Stimulated activated CD8-positive, alpha-beta memory T cell treated with anti-CD3 and anti-CD28 coated beads, Interleukin-7, amount 100 ng/mL, for 4 hours (primary cell): ENCODE results near the gene APOF.
"Not testable (repeated sequence)": the region's sequence is repeated elsewhere in the genome, so short reads cannot be mapped to it uniquely, and the experiment has no call there.

ENCODE experiments used
- DNase-seq, 2 donors: peaks; one replicate each; pipeline ENCODE4 v3.0.0-alpha.2; 2020; ENCODE audit warnings: low read depth in 2 of 2

APOF gene

DNA sequence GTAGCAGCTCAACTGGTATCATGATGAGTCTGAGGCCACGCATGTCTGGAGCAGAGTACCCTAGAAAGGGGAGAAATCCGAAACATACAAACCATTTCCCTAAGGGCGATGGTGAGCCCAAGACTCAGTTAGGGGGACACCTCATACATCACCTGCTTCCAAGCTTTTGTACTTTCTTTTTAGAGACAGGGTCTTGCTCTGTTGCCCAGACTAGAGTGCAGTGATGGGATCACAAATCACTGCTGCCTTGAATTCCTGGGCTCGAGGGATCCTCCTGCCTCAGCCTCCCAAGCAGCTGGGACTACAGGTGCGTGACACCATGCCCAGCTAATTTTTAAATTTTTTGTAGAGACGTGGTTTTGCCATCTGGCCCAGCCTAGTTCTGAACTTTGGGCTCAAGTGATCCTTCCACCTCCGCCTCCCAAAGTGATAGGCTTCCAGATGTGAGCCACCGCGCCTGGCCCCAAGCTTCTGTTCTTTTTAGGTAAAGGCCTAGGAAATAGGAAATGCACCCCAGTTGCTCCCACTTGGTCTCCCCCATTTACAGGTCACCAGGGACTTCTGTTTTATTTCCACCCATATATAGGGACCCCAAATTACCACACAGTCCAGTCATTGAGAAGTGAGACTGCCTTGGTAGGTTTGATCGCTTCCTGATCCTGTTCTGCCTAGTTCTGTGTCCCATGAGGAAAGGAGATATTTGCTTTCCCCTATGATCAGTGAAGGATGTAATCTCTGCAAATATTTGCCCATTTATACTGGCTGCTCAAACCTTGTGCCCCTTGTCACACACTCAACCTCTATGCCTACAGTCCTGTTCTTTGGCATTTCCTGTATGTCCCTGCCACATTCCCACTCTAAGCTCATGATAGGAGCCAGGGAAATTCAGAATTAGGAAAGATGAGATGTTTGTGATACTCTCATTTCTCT lies at the start of gene APOF:
TSS of gene APOF (minus strand) at position 728 of the 930 bp plus-strand sequence. CDS start at position 616, 112 bp downstream.
- DNase-seq = no peak

DNA sequence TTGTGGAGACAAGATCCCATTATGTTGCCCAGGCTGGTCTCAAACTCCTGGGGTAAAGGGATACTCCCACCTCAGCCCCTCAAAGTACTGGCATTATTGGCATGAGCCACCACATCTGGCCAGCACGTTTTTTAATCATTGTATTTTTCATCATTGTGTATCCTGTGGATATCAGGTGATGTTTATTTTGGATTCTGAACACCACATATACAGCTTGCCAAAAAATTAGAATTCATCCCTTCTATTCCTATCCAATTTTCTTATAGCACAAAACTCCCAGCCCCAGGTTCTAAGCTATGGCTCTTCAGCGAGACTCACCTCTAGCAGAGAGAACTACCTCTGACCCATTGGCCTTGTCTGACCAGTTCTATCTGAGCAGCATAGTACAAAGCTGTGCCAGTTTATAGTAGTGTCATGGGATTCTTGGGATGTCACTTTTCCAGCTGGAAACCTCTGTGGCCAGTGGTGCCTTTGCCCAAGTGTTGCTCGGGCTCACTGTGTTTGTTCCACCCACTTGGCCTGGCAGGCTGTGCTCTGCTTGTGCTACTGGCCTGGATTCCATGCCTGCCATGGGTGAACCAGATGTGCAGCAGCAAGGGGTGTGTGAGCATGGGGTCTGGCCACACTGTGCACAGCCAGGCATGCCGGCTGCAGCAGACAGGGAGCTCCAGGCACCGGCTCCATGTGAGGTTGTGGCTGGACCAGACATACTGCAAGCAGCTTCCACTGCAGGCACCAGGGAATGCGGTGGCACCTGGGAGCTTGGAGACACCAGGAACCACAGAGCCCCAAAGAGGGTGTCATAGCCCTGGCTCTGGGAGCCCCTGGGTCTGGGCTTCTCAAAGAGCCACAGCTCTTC lies 49.4 kb upstream of the APOF start:
- DNase-seq = no peak

- no peak for DNase-seq
These were observed 48.1 kb upstream of the APOF start for GRCh38 chr12:56410768-56411167.

- DNase-seq = no peak
These were observed 46.3 kb upstream of the APOF start for GRCh38 chr12:56408799-56409417.

DNA sequence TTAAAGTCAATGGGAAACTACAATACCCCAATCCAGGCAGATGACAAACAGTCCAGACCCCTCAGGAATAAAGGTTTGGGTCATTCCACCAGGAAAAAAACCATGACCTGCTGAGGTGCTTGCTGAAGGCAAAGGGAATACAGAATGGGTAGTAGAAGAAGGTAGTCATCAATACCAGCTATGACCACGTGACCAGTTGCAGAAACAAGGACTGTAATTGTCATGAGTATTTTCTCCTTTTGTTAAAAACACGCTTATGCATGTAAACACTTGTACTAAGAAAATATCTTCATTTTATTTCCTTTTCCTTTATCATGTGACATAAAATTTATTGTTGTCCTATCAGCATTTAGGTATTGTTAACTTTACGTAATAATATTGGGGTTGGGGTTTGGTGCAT lies 41.6 kb upstream of the APOF start:
- not testable (repeated sequence) for DNase-seq

DNA sequence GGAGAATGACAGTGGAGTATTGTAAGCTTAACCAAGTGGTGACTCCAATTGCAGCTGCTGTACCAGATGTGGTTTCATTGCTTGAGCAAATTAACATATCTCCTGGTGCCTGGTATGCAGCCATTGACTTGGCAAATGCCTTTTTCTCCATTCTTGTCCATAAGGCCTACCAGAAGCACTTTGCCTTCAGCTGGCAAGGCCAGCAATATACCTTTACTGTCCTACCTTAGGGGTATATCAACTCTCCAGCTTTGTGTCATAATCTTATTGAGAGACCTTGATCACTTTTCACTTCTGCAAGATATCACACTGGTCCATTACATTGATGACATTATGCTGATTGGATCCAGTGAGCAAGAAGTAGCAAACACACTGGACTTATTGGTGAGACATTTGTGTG lies 39.0 kb upstream of the APOF start:
- DNase-seq = not testable (repeated sequence)

DNA sequence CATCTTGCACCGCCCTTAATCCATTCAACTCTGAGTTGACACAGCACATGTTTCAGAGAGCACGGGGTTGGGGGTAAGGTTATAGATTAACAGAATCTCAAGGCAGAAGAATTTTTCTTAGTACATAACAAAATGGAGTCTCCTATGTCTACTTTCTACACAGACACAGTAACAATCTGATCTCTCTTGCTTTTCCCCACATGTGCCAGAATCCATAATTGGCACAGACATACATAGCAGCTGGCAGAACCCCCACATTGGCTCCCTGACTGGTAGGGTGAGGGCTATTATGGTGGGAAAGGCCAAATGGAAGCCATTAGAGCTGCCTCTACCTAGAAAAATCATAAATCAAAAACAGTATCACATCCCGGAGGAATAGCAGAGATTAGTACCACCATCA lies 38.5 kb upstream of the APOF start:
- DNase-seq = not testable (repeated sequence)

DNA sequence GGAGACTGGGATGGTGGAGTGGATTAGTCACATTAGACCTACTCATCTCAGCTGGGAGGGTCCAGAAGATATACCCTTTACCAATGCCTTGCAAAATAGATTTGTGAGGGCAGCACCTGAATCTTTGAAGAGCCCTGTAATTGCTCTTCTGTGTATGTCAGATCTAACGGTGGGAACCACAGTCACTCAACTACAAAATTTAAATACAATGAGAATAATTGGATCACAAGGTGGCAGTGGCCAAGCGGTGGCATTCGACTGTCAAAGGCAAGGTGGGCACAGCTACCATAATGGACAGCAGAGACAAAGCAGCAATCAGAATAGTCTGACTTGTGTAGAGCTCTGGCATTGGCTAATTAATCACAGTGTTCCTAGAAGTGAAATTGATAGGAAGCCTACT lies 36.8 kb upstream of the APOF start:
- not testable (repeated sequence) for DNase-seq

DNA sequence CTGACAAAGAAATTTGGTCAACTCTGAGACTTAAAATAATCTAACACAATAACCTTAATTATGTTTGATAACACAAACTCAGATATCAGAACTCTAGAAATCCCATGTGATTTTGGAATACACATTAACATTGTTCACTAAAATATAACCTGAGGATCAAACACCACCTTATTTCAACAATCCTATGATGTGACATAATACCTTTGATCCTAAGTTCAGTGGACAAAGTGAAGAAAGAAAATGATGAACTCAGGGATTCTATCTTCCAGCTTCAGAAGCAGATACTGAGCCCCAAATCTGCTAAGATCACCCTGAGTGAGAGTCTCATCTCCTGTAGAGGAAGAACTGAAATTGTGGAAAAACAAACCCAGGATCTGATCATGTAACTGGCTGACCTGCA lies 35.7 kb upstream of the APOF start:
- no peak for DNase-seq

DNA sequence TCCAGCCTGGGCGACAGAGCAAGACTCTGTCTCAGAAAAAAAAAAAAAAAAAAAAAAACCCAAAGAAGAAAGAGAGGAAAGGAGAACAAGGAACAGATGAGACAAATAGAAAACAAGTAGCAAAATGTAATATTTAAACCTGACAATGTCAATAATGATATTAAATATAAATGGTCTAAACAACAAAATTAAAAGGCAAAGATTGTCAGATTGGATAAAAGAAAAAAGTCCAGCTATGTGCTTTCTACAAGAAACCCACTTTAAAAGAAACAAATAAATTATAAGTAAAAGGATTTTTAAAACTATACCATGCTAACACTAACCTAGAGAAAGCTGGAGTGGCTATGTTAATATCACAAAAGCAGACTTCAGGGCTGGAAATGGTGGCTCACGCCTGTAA lies 29.7 kb upstream of the APOF start:
- no peak for DNase-seq

GRCh38 chr12:56391721-56392120 lies 29.1 kb upstream of the APOF start:
- no peak for DNase-seq

DNA sequence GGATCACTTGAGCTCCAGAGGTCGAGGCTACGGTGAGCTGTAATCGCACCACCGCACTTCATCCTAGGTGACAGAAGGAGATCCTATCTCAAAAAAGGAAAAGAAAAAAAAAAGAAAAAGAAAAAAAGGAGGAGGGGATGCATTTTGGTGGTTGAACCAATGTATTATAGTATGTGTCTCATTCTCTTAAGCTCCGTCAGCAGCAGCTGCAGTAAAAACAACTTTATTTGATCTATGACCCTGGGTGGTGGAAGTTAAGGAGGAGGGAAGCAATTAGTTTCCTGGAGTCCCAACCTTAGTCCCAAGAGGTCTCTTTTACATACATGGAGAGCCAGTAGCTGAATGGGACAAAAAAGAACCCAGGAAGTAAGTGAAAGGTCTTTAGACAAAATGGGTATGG lies 26.8 kb upstream of the APOF start:
- no peak for DNase-seq

DNA sequence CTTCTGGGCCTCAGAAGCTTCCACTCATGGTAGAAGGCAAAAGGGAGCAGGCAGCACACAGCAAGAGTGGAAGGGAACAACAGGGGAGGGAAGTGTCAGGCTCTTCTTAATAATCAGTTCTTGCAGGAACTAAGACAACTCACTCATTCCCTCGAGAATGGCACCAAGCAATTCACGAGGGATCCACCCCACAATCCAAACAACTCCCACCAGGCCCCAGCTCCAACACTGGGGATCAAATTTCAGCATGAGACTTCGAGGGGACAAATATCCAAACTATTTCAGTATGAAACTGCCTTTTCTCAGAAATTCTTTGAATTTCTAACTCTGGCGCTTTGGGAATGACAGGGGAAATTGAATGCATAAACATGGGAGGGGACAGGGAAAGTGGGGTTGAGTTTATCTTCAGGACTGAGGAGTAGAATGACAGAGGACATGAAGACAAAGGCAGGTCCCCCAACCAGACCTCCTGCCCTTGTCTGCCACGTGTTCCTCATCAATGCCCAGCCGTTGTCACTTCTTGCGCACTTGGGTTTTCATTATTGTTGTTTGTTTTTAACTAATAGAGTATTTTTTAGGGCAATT lies 24.6 kb upstream of the APOF start:
- no peak for DNase-seq

DNA sequence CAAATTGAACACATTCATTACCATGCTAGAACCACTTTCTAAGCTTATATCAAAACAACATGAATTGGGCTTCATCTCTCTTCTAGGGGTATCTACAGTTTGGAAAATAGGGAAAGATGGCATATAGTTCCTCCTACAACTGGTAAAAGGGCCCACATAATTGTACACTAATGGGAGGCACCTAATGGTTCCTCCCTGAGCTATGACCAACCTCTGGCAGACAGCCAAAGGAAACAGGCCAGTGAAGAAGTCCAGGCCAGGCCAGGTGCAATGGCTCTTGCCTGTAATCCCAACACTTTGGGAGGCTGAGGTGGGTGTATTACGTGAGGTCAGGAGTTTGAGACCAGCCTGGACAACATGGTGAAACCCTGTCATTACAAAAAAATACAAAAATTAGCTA lies 23.2 kb upstream of the APOF start:
- DNase-seq = no peak

DNA sequence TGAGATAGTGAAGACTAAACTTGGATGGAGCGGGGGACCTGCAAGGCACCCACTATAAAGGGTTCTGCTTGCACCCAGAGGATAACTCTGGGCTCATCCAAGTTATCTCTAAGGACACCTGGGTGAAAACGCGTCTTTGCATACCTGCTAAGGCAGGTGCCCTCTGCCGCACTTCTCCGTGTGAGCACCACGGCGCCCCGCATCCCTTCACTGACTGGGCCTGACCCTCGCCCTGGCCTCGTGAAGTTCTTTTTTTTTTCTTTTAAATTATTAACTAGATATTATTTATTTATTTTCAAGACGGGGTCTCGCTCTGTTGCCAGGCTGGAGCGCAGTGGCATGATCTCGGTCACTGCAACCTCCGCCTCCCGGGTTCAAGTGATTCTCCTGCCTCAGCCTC lies 20.0 kb upstream of the APOF start:
- DNase-seq = no peak

DNA sequence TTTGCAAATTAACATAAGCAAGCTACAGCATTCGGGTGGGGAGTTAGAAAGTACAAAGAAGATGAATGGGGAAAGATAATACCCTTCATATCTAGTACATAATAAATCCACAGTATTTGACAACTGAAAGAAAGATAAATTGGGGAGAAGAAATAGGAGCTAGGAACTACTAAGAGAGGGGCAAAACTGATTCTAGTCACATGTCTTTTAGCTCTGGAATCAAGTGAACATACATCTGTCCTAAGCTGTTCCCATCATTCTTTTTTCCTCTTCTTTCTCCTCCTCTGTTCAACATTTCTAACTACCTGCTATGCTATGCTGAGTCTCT lies 15.3 kb upstream of the APOF start:
- no peak for DNase-seq

DNA sequence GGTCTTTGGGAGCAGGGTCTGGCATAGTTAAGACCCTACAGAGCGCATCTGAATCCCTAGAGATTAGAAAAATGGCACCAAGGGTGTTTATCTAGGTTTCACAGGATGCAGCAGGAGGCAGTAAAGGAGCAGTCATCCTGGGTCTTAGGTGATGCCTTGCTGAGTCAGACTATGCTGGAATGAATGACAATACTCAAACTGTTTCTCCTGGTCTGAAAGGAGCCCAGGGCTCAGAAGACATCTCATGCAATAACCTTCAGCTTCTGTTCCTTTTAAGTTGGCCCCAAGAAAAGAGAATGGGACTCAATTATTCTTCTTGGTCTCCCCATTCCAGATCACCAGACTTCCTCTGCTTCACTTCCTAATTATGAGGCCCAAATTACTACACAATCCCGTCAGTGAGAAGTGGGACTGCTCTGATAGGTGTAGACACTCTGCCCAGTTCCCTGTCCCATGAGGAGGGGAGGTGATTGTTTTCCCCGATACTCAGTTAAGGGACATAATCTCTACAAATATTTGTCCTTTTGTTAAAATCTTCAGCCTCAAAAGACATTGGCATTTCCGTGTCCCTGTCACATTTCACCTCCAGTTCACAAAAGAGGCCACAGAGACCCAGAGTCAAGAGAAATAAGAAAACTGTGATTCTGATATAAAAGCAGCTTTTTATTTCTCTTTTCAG lies 14.8 kb upstream of the APOF start:
- no peak for DNase-seq

DNA sequence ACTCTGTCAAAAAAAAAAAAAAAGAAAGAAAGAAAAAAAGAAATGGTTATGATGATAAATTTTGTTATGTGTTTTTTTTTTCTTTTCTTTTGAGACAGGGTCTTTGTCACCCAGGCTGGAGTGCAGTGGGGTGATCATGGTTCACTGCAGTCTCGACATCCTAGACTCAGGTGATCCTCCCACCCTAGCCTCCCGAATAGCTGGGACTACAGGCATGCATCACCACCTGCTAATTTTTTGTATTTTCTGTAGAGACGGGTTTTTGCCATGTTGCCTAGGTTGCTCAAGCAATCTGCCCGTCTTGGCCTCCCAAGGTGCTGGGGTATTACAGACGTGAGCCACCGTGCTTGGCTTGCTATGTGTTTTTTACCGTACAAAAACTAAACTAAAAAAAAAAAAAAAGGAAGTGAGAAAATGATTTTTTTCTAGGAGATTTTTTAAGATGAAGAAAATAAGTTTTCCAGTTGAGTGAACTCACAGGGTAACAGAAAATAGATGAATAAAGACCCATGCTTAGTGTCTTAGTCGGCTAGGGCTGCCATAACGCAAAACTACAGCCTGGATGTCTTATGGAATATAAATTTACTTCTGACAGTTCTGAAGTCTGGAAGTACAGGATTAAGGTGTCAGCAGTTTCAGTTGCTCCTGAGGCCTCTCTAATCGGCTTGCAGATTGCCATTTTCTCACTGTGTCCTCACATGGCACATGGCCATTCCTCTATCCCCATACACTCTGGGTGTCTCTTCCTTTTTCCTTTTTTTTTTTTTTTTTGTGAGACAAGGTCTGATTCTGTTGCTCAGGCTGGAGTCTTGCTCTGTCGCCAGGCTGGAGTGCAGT lies 13.2 kb upstream of the APOF start:
- no peak for DNase-seq

GRCh38 chr12:56374726-56375597 lies 12.3 kb upstream of the APOF start:
- DNase-seq = no peak

DNA sequence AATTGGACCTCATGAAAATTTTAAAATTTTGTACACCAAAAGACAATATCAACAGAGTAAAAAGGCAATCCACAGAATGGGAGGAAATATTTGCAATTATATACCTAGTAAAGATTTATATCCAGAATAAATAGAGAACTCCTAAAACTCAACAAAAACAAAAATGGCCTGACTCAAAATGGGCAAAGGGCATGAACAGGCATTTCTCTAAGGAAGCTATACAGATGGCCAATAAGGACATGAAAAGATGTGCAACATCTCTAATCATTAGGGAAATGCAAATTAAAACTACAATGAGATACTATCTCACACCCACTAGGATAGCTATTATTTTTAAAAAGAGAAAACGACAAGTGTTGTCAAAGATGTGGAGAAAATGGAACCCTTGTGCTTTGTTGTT lies 10.9 kb upstream of the APOF start:
- no peak for DNase-seq
